Measurements from ENCODE around the gene CTSC.

DNA sequence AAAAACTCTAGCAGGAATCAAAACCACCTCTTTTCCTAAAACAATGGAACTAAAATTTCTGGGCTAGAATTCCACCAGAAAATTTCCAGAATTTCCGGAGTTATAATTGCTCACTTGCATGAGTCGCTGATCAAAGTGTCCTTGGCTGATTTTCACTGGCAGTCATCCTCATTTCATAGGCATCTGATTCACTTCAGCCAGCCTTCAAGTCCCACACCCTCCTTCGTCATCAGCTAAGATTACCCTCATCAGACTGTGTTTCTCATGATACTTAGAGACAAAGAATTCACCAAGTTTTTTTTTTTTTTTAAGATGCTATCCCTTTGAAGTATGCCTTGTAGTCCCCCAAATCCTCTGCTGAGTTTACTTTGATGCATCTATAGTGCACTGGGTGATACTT, 90.8 kb downstream of the CTSC start:
- no peak for TF ChIP-seq CTCF (IDR thresholded peaks at IDR 0.05)
- no peak for TF ChIP-seq POLR2AphosphoS5 (IDR thresholded peaks at IDR 0.05)
- no peak for TF ChIP-seq POLR2A (IDR thresholded peaks at IDR 0.05)
- no peak for TF ChIP-seq EP300 (IDR thresholded peaks at IDR 0.05)
